ENCODE results near the gene CDH22. TPM values are rescaled to one million over a fixed set of nuclear protein-coding genes. Genes with fewer than 3 reads are reported as not detected.

CDH22 gene
- polyA plus RNA-seq, 1 donor from 2014 or later: 2.1 TPM

DNA sequence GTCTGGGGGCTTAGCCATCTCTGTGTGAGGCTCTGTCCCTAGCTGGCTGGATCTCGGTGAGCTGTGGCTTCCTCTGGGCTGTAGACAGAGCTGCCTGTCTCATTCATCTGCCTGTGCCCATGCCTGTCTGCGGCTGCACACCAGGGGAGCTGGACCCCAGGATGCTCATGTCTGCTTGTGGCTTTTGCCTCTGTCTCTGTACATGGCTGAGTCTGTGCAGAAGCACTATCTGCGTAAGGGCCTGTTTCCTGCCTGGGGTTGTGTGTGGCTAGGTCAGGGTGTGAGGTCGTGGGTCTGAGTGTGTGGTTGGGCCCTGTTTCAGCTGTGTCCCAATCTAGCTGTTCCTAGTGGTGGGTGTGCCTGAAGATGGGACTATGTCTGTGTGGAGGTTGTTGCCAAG, 68.2 kb downstream of the CDH22 start:
- Histone ChIP-seq H3K4me3 (ENCODE audit: low read length) (no peak overlapping the region), H4K20me1 (ENCODE audit: insufficient read depth) (no peaks in the 10 kb centered on the region), H3K9ac (ENCODE audit: low read length) (no peak overlapping the region), H3K4me2 (ENCODE audit: low read length) (no peak overlapping the region), H3K27me3 (ENCODE audit: insufficient read depth, low read depth, low read length) (no peaks in the 10 kb centered on the region), H3F3A (ENCODE audit: insufficient read depth, low read length, poor library complexity, severe bottlenecking) (no peaks in the 10 kb centered on the region), H3K36me3 (ENCODE audit: insufficient read depth, low read length) (no peaks in the 10 kb centered on the region), H3K79me2 (replicated peaks; ENCODE audit: insufficient read depth, low read length) (no peaks in the 10 kb centered on the region), H2AFZ (ENCODE audit: low read depth, low read length) (no peak overlapping the region), H3K27ac (ENCODE audit: low read length) (no peak overlapping the region), H3K9me2 (ENCODE audit: insufficient read depth, low read length) (no peaks in the 10 kb centered on the region), H3K9me3 (ENCODE audit: low read length) (no peaks in the 10 kb centered on the region)
- TF ChIP-seq POLR2AphosphoS5 (IDR thresholded peaks at IDR 0.05) (no peak), RAD21 (conservative IDR thresholded peaks at IDR 0.05) (no peak), SMC3 (conservative IDR thresholded peaks at IDR 0.05; ENCODE audit: poor library complexity) (no peak), MXI1 (conservative IDR thresholded peaks at IDR 0.05; ENCODE audit: poor library complexity, severe bottlenecking) (no peak), EP300 (conservative IDR thresholded peaks at IDR 0.05; ENCODE audit: poor library complexity, severe bottlenecking) (no peak), TAF1 (IDR thresholded peaks at IDR 0.05; ENCODE audit: low read depth) (no peak)

DNA sequence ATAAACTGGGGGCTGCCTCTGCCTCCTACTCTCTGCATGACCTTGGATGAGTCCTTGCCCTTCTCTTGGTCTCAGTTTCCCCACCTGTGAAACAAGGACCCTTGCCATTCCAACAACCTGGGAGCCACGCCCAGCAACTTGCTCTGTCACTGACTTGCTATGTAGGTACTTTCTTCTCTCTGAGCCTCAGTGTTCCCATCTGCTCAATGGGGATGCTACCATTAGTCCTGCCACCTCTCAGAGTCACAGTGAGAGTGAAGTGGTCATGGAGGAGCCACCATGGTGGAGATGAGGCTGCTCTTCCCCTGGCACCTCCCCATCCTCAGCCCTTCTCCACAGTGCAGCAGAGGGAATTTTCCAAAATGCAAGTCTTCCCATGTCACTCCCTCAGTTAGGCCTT, 70.6 kb downstream of the CDH22 start:
- Histone ChIP-seq H3K9me2 (ENCODE audit: insufficient read depth, low read length) (no peaks in the 10 kb centered on the region), H3K27ac (ENCODE audit: low read length) (no peak overlapping the region), H3K4me3 (ENCODE audit: low read length) (no peak overlapping the region), H3K27me3 (ENCODE audit: insufficient read depth, low read depth, low read length) (no peaks in the 10 kb centered on the region), H3K4me2 (ENCODE audit: low read length) (no peak overlapping the region), H3K9me3 (ENCODE audit: low read length) (no peaks in the 10 kb centered on the region), H3K79me2 (replicated peaks; ENCODE audit: insufficient read depth, low read length) (no peaks in the 10 kb centered on the region), H3K9ac (ENCODE audit: low read length) (no peak overlapping the region), H3K36me3 (ENCODE audit: insufficient read depth, low read length) (no peaks in the 10 kb centered on the region), H2AFZ (ENCODE audit: low read depth, low read length) (no peak overlapping the region), H4K20me1 (ENCODE audit: insufficient read depth) (no peaks in the 10 kb centered on the region), H3F3A (ENCODE audit: insufficient read depth, low read length, poor library complexity, severe bottlenecking) (no peaks in the 10 kb centered on the region)
- TF ChIP-seq MXI1 (conservative IDR thresholded peaks at IDR 0.05; ENCODE audit: poor library complexity, severe bottlenecking) (no peak), RAD21 (conservative IDR thresholded peaks at IDR 0.05) (no peak)
- TF ChIP-seq, protein P1, sequence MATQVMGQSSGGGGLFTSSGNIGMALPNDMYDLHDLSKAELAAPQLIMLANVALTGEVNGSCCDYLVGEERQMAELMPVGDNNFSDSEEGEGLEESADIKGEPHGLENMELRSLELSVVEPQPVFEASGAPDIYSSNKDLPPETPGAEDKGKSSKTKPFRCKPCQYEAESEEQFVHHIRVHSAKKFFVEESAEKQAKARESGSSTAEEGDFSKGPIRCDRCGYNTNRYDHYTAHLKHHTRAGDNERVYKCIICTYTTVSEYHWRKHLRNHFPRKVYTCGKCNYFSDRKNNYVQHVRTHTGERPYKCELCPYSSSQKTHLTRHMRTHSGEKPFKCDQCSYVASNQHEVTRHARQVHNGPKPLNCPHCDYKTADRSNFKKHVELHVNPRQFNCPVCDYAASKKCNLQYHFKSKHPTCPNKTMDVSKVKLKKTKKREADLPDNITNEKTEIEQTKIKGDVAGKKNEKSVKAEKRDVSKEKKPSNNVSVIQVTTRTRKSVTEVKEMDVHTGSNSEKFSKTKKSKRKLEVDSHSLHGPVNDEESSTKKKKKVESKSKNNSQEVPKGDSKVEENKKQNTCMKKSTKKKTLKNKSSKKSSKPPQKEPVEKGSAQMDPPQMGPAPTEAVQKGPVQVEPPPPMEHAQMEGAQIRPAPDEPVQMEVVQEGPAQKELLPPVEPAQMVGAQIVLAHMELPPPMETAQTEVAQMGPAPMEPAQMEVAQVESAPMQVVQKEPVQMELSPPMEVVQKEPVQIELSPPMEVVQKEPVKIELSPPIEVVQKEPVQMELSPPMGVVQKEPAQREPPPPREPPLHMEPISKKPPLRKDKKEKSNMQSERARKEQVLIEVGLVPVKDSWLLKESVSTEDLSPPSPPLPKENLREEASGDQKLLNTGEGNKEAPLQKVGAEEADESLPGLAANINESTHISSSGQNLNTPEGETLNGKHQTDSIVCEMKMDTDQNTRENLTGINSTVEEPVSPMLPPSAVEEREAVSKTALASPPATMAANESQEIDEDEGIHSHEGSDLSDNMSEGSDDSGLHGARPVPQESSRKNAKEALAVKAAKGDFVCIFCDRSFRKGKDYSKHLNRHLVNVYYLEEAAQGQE (IDR thresholded peaks at IDR 0.05; ENCODE audit: borderline replicate concordance): no peak

DNA sequence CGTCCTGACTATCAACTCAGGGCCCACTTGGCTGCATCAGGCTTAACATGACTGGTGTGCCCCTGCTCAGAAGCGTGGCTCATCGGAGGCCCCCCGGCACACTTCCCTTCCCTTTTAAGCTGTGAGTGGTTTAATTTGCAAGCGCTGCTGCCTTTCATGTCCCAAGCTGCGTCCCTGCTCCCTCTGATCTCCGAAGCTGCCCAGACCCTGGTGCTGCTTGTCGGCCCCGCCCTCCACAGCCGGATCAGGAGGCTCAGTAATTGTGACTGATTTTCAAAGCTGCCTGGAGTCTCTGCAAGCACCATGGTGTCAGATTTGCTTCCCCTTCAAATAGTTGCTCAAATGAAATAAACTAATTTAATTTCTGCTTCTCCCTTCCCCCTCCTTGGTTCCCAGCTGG, 71.1 kb downstream of the CDH22 start:
- H3K9me3 ChIP-seq (ENCODE audit: low read length): no peaks in the 10 kb centered on the region
- no peaks in the 10 kb centered on the region for H3K79me2 ChIP-seq (replicated peaks; ENCODE audit: insufficient read depth, low read length)
- H2AFZ ChIP-seq (ENCODE audit: low read depth, low read length): no peak overlapping the region
- H3K4me3 ChIP-seq (ENCODE audit: low read length): no peak overlapping the region
- no peaks in the 10 kb centered on the region for H3K36me3 ChIP-seq (ENCODE audit: insufficient read depth, low read length)
- H3F3A ChIP-seq (ENCODE audit: insufficient read depth, low read length, poor library complexity, severe bottlenecking): no peaks in the 10 kb centered on the region
- H3K9me2 ChIP-seq (ENCODE audit: insufficient read depth, low read length): no peaks in the 10 kb centered on the region
- no peak overlapping the region for H3K27ac ChIP-seq (ENCODE audit: low read length)
- TF ChIP-seq, protein P2, sequence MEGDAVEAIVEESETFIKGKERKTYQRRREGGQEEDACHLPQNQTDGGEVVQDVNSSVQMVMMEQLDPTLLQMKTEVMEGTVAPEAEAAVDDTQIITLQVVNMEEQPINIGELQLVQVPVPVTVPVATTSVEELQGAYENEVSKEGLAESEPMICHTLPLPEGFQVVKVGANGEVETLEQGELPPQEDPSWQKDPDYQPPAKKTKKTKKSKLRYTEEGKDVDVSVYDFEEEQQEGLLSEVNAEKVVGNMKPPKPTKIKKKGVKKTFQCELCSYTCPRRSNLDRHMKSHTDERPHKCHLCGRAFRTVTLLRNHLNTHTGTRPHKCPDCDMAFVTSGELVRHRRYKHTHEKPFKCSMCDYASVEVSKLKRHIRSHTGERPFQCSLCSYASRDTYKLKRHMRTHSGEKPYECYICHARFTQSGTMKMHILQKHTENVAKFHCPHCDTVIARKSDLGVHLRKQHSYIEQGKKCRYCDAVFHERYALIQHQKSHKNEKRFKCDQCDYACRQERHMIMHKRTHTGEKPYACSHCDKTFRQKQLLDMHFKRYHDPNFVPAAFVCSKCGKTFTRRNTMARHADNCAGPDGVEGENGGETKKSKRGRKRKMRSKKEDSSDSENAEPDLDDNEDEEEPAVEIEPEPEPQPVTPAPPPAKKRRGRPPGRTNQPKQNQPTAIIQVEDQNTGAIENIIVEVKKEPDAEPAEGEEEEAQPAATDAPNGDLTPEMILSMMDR (IDR thresholded peaks at IDR 0.05; ENCODE audit: poor library complexity, severe bottlenecking): no peak
- H3K4me2 ChIP-seq (ENCODE audit: low read length): no peak overlapping the region
- H3K27me3 ChIP-seq (ENCODE audit: insufficient read depth, low read depth, low read length): no peaks in the 10 kb centered on the region
- no peaks in the 10 kb centered on the region for H4K20me1 ChIP-seq (ENCODE audit: insufficient read depth)
- H3K9ac ChIP-seq (ENCODE audit: low read length): no peak overlapping the region

All from neural cell (in vitro differentiated cells).